BJ (cell line): ENCODE measurements around the gene FER. TPM values are rescaled to one million over a fixed set of nuclear protein-coding genes. Genes with fewer than 3 reads are reported as not detected.

Source experiments
- CTCF ChIA-PET: fragments of 350-600 bp; formaldehyde crosslinking; extraction: SDS; loops from one replicate; lab custom pipeline; 2021; ENCODE audit warnings: antibody characterized with exemption, inconsistent platforms; lab: Yijun Ruan, JAX
- POLR2A ChIA-PET: fragments of 300-600 bp; sonication (Branson Sonifier 250); formaldehyde crosslinking; extraction: SDS; loops from one replicate; lab custom pipeline; 2021; ENCODE audit warnings: antibody characterized with exemption; lab: Charles Lee
- DNase-seq: peaks from one replicate; pipeline ENCODE4 v3.0.0-alpha.2; 2011; ENCODE audit warnings: low read depth
- H3K27me3 ChIP-seq: 2 replicates; pipeline ENCODE4 v1.6.0; 2011; ENCODE audit warnings: low read length; ENCODE audit not compliant: control insufficient read depth, insufficient read depth
- H3K36me3 ChIP-seq: 2 replicates; pipeline ENCODE4 v1.5.1; 2011; ENCODE audit warnings: low read length; ENCODE audit not compliant: control insufficient read depth, insufficient read depth
- H3K4me3 ChIP-seq: 2 replicates; pipeline ENCODE4 v1.5.1; 2011; ENCODE audit warnings: low read depth, mild to moderate bottlenecking, control low read depth, low read length
- CTCF ChIP-seq: IDR thresholded peaks from 2 replicates; pipeline ENCODE4 v1.5.1; 2011; ENCODE audit warnings: low read depth, mild to moderate bottlenecking, control low read depth, inconsistent platforms, low read length, moderate library complexity; ENCODE audit not compliant: insufficient read depth
- polyA plus RNA-seq: library from polyadenylated mRNA; depleted of rRNA; stranded (reverse); fragments of >200 nt; gene quantifications from 2 replicates; pipeline ENCODE4 v1.2.3, GENCODE V29; 2011

Gene FER
- polyA plus RNA-seq, 1 experiment: 4.0 TPM

- DNase-seq: no peak
- CTCF ChIA-PET: no interaction called here
- Histone ChIP-seq H3K36me3 (no peaks in the 10 kb centered on the region), H3K27me3 (no peaks in the 10 kb centered on the region), H3K4me3 (no peak overlapping the region)
- POLR2A ChIA-PET: no interaction called here
- TF ChIP-seq CTCF: no peak
These were observed 373.5 kb downstream of the FER start for GRCh38 chr5:109121225-109121624.

GRCh38 chr5:109125755-109126429 is 378.2 kb downstream of the FER start:
- no peak for TF ChIP-seq CTCF
- POLR2A ChIA-PET: no interaction called here
- CTCF ChIA-PET: no interaction called here
- Histone ChIP-seq H3K36me3 (no peaks in the 10 kb centered on the region), H3K27me3 (no peaks in the 10 kb centered on the region), H3K4me3 (no peak overlapping the region)
- DNase-seq: no peak

- Histone ChIP-seq H3K4me3 (no peak overlapping the region), H3K36me3 (no peaks in the 10 kb centered on the region), H3K27me3 (no peaks in the 10 kb centered on the region)
- TF ChIP-seq CTCF: no peak
- DNase-seq: no peak
- ChIA-PET POLR2A (no interaction called here), CTCF (no interaction called here)
These were observed 378.8 kb downstream of the FER start for GRCh38 chr5:109126481-109126880.

GRCh38 chr5:109136906-109137305 is 389.2 kb downstream of the FER start:
- Histone ChIP-seq H3K4me3 (no peak overlapping the region), H3K27me3 (no peaks in the 10 kb centered on the region), H3K36me3 (no peaks in the 10 kb centered on the region)
- no peak for DNase-seq
- ChIA-PET CTCF (no interaction called here), POLR2A (no interaction called here)
- no peak for TF ChIP-seq CTCF

- no peak for DNase-seq
- H3K36me3 ChIP-seq: no peaks in the 10 kb centered on the region
- TF ChIP-seq CTCF: no peak
- ChIA-PET POLR2A (no interaction called here), CTCF (interaction anchor here (1.3 kb wide), 1 partner anchor 55 kb away, joined by 3 read pairs; no protein-coding TSS in a partner anchor)
- no peaks in the 10 kb centered on the region for H3K27me3 ChIP-seq
- no peak overlapping the region for H3K4me3 ChIP-seq
These were observed 393.8 kb downstream of the FER start for GRCh38 chr5:109141222-109142200.
